Loucy (cell line): ENCODE data around the gene KCNK5.

ENCODE experiments used
- H2AFZ ChIP-seq: fragments of 200-600 bp; sonication (generic); 2 replicates; pipeline ENCODE4 v1.6.0; 2016; ENCODE audit warnings: antibody characterized with exemption, mild to moderate bottlenecking, low read length, moderate library complexity
- H3F3A ChIP-seq: fragments of 200-600 bp; 2 replicates; pipeline ENCODE4 v1.6.0; 2016; ENCODE audit warnings: antibody characterized with exemption, low read depth, mild to moderate bottlenecking
- H3K27me3 ChIP-seq: fragments of 200-600 bp; sonication (generic); 2 replicates; pipeline ENCODE4 v1.6.1; 2014; ENCODE audit warnings: low read length, mild to moderate bottlenecking; ENCODE audit not compliant: insufficient read depth, poor library complexity, severe bottlenecking
- H3K36me3 ChIP-seq: fragments of 200-600 bp; sonication (generic); 2 replicates; pipeline ENCODE4 v1.6.1; 2016; ENCODE audit warnings: low read length; ENCODE audit not compliant: insufficient read depth
- H3K4me1 ChIP-seq: fragments of 200-600 bp; sonication (generic); 2 replicates; pipeline ENCODE4 v1.5.1; 2014; ENCODE audit warnings: low read length, mild to moderate bottlenecking; ENCODE audit not compliant: insufficient read depth, poor library complexity, severe bottlenecking
- H3K4me2 ChIP-seq: fragments of 200-600 bp; sonication (generic); 2 replicates; pipeline ENCODE4 v1.6.0; 2014; ENCODE audit warnings: antibody characterized with exemption, low read length, low read depth, mild to moderate bottlenecking; ENCODE audit not compliant: poor library complexity, severe bottlenecking
- H3K4me3 ChIP-seq: fragments of 200-600 bp; sonication (generic); 2 replicates; pipeline ENCODE4 v1.5.1; 2014; ENCODE audit warnings: low read length, mild to moderate bottlenecking, mixed read lengths; ENCODE audit not compliant: poor library complexity, severe bottlenecking
- H3K79me2 ChIP-seq: fragments of 200-600 bp; sonication (generic); 2 replicates; pipeline ENCODE4 v1.6.1; 2014; ENCODE audit warnings: low read length; ENCODE audit not compliant: insufficient read depth
- H3K9ac ChIP-seq: fragments of 200-600 bp; sonication (generic); 2 replicates; pipeline ENCODE4 v1.6.0; 2014; ENCODE audit warnings: mild to moderate bottlenecking, low read depth, low read length, moderate library complexity; ENCODE audit not compliant: poor library complexity, severe bottlenecking
- H3K9me2 ChIP-seq: fragments of 200-600 bp; sonication (generic); replicated peaks from 2 replicates; pipeline ENCODE4 v1.6.1; 2016; ENCODE audit warnings: low read depth, low read length, mixed read lengths
- H3K9me3 ChIP-seq: fragments of 200-600 bp; sonication (generic); 2 replicates; pipeline ENCODE4 v1.6.1; 2014; ENCODE audit warnings: mild to moderate bottlenecking, antibody characterized with exemption, low read length, low read depth; ENCODE audit not compliant: insufficient read depth
- H4K20me1 ChIP-seq: fragments of 200-600 bp; sonication (generic); 2 replicates; pipeline ENCODE4 v1.6.0; 2014; ENCODE audit warnings: antibody characterized with exemption, low read length, mild to moderate bottlenecking; ENCODE audit not compliant: insufficient read depth, poor library complexity, severe bottlenecking
- EZH2phosphoT487 ChIP-seq: fragments of 200-600 bp; IDR thresholded peaks from 2 replicates; pipeline ENCODE4 v1.6.1; 2018; ENCODE audit warnings: antibody characterized with exemption, mild to moderate bottlenecking, moderate library complexity, borderline replicate concordance
- TF ChIP-seq, protein P1 (sequence below): fragments of 200-600 bp; sonication (generic); conservative IDR thresholded peaks from 2 replicates; pipeline ENCODE4 v1.5.1; 2014; ENCODE audit warnings: mild to moderate bottlenecking, antibody characterized with exemption, low read length

KCNK5 gene

DNA sequence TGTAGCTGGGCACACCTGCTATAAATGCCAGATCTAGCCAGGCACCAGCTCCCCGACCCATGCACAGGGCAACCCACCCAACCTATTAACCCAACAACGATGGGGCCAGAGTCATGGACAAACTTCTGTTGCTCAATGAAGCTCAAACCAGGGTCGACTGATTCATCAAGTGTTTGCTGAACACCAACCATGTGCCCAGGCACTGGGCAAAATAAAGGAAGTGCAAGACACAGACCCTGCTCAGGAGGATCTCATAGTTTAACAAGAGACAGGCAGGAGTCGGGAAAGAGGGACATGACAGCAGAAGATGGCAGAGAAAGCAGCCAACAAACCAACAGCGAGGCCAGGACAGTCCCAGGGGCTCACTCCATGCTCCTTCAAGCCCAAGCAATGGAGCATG lies 18.8 kb downstream of the KCNK5 start:
- Histone ChIP-seq H4K20me1 (no peaks in the 10 kb centered on the region), H3K4me3 (no peak overlapping the region), H3K4me2 (peak overlapping the region; percentile 18), H3K79me2 (peaks cover 28% of the 10 kb centered on the region; the same call in 1 of the 2 replicates), H3F3A (no peaks in the 10 kb centered on the region), H3K9me3 (no peaks in the 10 kb centered on the region), H2AFZ (no peak overlapping the region), H3K36me3 (no peaks in the 10 kb centered on the region), H3K4me1 (peaks cover 39% of the 10 kb centered on the region), H3K9me2 (no peaks in the 10 kb centered on the region), H3K27me3 (no peaks in the 10 kb centered on the region), H3K9ac (peak overlapping the region; percentile 52)
- TF ChIP-seq, protein P1, sequence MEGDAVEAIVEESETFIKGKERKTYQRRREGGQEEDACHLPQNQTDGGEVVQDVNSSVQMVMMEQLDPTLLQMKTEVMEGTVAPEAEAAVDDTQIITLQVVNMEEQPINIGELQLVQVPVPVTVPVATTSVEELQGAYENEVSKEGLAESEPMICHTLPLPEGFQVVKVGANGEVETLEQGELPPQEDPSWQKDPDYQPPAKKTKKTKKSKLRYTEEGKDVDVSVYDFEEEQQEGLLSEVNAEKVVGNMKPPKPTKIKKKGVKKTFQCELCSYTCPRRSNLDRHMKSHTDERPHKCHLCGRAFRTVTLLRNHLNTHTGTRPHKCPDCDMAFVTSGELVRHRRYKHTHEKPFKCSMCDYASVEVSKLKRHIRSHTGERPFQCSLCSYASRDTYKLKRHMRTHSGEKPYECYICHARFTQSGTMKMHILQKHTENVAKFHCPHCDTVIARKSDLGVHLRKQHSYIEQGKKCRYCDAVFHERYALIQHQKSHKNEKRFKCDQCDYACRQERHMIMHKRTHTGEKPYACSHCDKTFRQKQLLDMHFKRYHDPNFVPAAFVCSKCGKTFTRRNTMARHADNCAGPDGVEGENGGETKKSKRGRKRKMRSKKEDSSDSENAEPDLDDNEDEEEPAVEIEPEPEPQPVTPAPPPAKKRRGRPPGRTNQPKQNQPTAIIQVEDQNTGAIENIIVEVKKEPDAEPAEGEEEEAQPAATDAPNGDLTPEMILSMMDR, result no peak
- TF ChIP-seq EZH2phosphoT487, result no peak

DNA sequence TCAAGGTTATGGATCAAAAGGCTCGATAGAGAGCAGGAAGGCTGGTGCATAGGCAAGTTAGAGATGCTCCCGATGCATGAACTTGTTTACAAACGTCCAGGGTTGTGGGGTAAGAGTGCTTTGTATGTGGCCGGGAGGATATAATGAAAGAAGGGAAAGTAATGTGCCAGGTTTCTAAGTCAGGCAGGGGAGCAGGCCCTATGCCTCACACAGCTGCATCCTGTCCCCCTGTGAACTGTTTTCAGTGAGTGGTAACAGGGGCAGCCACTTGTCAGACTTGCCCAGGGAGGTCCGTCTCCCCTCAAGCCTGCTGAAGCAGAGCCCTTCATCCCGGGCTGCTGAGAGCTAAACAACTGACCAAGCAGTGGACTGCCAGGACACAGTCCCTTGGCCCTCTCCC lies 19.4 kb downstream of the KCNK5 start:
- H3K4me3 ChIP-seq, result no peak overlapping the region
- no peaks in the 10 kb centered on the region for H3K9me2 ChIP-seq
- H4K20me1 ChIP-seq, result no peaks in the 10 kb centered on the region
- TF ChIP-seq, protein P1, result no peak
- TF ChIP-seq EZH2phosphoT487, result no peak
- peaks cover 37% of the 10 kb centered on the region for H3K4me1 ChIP-seq
- H3K9me3 ChIP-seq, result no peaks in the 10 kb centered on the region
- H2AFZ ChIP-seq, result no peak overlapping the region
- H3K4me2 ChIP-seq, result peak overlapping the region; percentile 18
- H3K27me3 ChIP-seq, result no peaks in the 10 kb centered on the region
- H3K9ac ChIP-seq, result peak overlapping the region; percentile 52
- peaks cover 26% of the 10 kb centered on the region; the same call in 1 of the 2 replicates for H3K79me2 ChIP-seq
- H3K36me3 ChIP-seq, result no peaks in the 10 kb centered on the region
- H3F3A ChIP-seq, result no peaks in the 10 kb centered on the region

DNA sequence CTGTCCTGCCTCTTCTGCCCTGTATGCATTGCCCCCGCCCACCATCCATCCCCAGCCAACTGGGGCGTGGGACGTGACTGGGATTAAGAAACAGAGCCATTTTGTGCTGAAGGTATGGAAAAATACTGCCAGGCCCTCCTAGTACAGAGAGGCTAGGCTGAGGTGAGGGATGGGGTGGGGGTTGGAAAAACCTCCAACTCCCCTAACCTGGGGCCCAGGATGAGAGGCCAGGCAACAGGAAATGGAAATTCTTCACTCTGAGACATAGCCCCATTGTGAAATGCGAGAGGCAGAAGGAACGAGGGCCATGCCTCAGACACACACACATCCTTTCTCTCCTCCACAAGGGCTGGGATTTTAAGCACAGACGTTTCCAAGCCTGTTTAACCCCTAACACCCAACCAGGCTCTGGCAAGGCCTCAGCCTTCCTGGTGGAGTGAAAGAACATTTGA lies 19.9 kb downstream of the KCNK5 start:
- no peaks in the 10 kb centered on the region for H4K20me1 ChIP-seq
- peaks cover 37% of the 10 kb centered on the region for H3K4me1 ChIP-seq
- H2AFZ ChIP-seq, result no peak overlapping the region
- peaks cover 20% of the 10 kb centered on the region; the same call in 1 of the 2 replicates for H3K79me2 ChIP-seq
- H3K9ac ChIP-seq, result peak overlapping the region; percentile 52
- H3K4me3 ChIP-seq, result no peak overlapping the region
- no peaks in the 10 kb centered on the region for H3F3A ChIP-seq
- TF ChIP-seq EZH2phosphoT487, result no peak
- TF ChIP-seq, protein P1, result no peak
- no peaks in the 10 kb centered on the region for H3K27me3 ChIP-seq
- H3K36me3 ChIP-seq, result no peaks in the 10 kb centered on the region
- H3K4me2 ChIP-seq, result peak overlapping the region; percentile 18
- H3K9me3 ChIP-seq, result no peaks in the 10 kb centered on the region
- no peaks in the 10 kb centered on the region for H3K9me2 ChIP-seq
